NCI-H1417 treated with DMSO at 0.1 percent for 48 hours (cell line): ENCODE results near the gene ZNF805.
"Not testable (repeated sequence)": the region's sequence is repeated elsewhere in the genome, so short reads cannot be mapped to it uniquely, and the experiment has no call there.

Experiments used
- DNase-seq: peaks from one replicate; lab custom pipeline; 2025; lab: John Stamatoyannopoulos, UW

ZNF805 gene

GRCh38 chr19:57269515-57270250 lies 29.3 kb downstream of the ZNF805 start:
- DNase-seq = no peak

DNA sequence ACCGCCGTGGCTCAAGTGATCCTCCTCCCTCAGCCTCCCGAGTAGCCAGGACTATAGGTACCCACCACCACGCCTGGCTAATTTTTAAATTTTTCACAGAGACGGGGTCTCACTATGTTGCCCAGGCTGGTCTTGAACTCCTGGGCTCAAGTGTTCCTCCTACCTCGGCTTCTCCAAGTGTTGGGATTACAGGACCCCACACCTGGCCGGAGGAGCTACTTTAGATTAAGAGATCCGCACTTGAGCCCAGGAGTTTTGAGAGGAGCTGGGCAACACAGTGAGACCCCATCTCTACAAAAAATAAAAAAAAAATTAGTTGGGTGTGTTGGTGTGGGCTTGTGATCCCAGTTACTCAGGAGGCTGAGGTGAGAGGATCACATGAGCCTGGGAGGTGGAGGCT lies 30.8 kb downstream of the ZNF805 start:
- no peak for DNase-seq

GRCh38 chr19:57273014-57273413 lies 32.6 kb downstream of the ZNF805 start:
- no peak for DNase-seq

- DNase-seq = no peak
These were observed 36.0 kb downstream of the ZNF805 start for GRCh38 chr19:57276430-57276829.

GRCh38 chr19:57278481-57278880 lies 38.0 kb downstream of the ZNF805 start:
- DNase-seq = not testable (repeated sequence)

DNA sequence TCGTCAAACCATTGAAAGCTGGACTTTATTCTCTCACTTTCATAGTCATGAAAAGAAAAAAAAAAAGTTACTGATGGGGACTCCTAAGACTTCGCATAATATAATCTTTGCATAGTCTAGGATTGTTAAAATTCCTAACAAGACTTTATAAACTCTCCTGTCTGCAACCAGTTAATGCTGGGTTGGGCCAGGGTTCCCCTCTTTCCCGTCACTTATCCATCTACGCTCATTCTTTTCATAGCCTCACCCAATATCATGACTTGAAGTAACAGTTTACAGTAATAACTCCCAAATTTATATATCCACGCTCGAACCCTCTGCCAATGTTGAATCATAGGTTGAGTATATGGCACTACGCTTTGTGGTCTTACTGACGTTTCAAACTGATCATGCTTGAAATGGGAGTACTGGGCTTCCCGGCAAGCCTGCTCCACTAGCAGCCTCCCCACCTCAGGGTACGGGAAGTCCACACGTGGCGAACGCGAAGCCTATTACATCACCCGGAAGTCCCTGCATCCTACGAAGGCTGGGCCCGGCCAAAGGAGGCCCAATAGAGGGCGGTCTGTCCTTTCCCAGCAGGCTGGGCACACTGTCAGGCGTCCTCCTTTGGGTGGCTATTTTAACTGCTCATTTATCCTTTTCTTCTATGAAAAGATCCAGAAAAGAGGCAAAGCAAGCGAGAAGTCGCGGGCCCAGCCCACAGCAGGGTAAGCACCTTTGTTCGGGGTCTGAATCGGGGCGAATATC lies 39.2 kb downstream of the ZNF805 start:
- peak; percentile 53 for DNase-seq

DNA sequence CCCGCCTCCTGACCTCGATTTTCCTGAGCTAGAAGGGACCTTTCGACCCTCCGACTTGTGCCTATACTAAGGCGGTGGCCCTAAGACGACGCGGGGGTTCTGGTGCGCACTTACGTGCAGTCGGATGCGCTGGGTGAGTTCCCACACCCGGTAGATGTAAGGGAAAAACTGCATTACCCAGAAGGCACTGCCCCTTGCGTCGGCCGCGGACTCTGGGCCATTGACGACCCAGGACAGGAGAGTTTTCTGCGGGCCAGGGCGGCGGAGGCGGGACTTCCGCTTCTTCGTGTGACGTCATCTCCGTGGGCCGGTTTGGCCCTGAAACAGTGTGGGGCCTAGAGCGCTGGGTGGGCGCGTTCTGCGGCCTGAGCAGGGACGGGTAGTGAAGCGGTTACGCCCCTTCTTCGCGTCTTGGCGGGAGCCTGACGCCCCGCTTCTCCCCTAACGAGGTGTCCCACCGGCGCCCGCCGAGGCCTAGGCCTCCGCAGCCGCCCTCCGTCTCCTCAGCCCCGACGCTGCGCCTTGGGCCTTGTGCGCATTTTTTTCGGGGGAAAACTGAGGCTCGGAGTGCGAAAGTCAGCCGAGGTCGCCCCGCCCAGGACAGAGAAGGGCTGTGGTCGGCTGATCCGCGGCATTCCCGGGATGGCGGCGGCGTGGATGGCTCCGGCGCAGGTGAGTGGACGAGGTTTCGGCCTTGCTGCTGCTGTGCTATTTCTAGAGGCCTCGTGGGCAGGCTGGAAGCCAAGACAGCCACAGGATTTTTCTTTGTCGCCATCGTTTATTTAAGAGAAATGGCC lies 39.9 kb downstream of the ZNF805 start, which contains the start of gene ZNF460:
Gene ZNF460, plus strand, starts transcription at position 321 of the 797 bp plus-strand sequence. Its CDS starts 322 bp downstream, at position 643.
- DNase-seq = peak; percentile 45

DNA sequence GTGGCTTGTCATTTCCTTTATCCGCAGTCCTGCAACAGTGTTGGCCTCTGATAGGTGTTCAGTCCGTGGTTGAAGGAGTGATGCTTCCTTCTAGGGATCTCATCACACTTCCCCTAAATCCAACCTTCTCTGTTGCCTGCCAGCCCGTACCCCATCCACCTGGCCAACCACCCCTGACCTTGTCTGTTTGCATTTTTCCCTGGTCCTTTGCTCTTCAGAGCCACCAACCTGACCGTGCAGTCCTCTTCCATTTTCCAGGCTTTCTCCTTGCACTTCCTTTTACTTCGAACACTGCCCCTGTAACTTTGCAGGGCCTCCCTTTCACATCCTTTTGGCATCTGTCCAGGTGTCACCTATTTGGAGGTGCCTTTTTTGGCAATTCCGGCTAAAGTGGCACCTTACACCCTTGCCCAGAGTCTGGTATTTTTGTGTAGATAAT lies 40.5 kb downstream of the ZNF805 start:
- no peak for DNase-seq

GRCh38 chr19:57282011-57282643 lies 41.7 kb downstream of the ZNF805 start:
- no peak for DNase-seq

GRCh38 chr19:57288373-57288772 lies 47.9 kb downstream of the ZNF805 start:
- DNase-seq = no peak

DNA sequence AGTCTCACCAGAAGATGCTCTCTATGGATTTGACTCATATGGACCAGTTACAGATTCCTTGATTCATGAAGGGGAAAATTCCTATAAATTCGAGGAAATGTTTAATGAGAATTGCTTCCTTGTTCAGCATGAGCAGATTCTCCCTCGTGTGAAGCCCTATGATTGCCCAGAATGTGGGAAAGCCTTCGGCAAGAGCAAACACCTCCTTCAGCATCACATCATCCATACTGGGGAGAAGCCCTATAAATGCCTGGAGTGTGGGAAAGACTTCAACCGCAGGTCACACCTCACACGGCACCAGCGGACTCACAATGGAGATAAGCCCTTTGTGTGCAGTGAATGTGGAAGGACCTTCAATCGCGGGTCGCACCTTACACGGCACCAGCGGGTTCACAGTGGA lies 50.5 kb downstream of the ZNF805 start:
- no peak for DNase-seq

GRCh38 chr19:57292547-57292946 lies 52.1 kb downstream of the ZNF805 start:
- DNase-seq = no peak

DNA sequence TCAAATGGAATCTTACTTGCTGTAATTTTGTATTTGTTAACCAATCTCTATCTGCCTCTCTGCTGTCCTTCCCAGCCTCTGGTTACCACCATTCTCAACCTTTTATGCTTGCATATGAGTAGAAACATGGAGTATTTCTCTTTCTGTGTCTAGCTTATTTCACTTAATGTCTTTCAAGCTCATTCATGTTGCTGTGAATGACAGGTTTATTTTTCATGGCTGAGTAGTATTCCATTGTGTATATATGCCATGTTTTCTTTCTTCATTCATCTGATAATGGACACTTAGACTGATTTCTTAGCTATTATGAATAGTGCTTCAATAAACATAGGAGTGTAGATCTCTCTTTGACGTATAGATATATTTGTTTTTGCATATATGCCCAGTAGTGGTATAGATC lies 53.3 kb downstream of the ZNF805 start:
- no peak for DNase-seq

- DNase-seq = no peak
These were observed 61.6 kb downstream of the ZNF805 start for GRCh38 chr19:57302020-57302465.

DNA sequence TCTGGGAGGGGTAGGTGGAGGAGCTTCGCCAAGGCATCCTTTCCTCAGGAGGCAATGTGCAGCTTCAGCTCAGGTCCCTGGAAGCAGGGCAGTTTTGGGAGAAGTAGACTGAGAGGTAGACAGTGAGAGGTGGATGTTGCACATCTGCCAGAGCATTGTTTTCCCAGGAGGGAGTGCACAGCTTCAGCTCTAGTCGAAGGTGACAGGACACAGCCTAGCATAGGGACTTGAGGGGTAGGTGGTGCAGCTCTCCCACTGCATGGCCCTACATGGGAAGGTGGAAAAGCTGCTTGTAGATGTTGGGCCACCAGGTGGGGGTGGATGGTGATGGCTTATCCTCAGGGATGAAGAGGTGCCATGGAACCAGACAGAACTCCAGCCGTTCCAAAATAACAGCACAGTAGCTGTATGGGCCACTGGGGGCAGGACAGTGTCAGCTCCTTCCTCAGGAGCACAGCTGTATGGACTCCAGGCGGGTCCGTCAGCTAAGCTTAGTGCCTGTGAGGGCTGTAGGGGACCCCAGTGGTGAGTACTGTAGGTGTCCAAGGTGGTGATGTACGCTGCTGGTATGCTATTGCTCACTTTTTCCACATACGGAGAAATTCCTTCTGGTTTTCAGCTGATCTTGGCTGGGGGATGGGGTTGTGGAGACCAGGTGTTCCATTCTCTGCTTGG lies 62.4 kb downstream of the ZNF805 start:
- no peak for DNase-seq
